H9 (cell line): ENCODE measurements around the gene RSPRY1. TPM values are rescaled to one million over a fixed set of nuclear protein-coding genes. Genes with fewer than 3 reads are reported as not detected.

ENCODE experiments used
- DNase-seq: peaks from one replicate; pipeline ENCODE4 v3.0.0-alpha.2; 2017
- H2AFZ ChIP-seq: one replicate; pipeline ENCODE4 v1.6.1; 2013; ENCODE audit warnings: mild to moderate bottlenecking, low read length, control low read depth, moderate library complexity
- H2AK5ac ChIP-seq: 2 replicates; pipeline ENCODE4 v1.6.1; 2013; ENCODE audit warnings: low read length, control low read depth, mixed read lengths; ENCODE audit not compliant: insufficient read length
- H2BK120ac ChIP-seq: one replicate; pipeline ENCODE4 v1.6.1; 2013; ENCODE audit warnings: low read depth, mild to moderate bottlenecking, low read length, control low read depth, inconsistent platforms; ENCODE audit not compliant: poor library complexity, severe bottlenecking
- H2BK12ac ChIP-seq: 2 replicates; pipeline ENCODE4 v1.6.1; 2013; ENCODE audit warnings: low read length, control low read depth, mixed read lengths, low read depth; ENCODE audit not compliant: insufficient read length
- H2BK15ac ChIP-seq: 2 replicates; pipeline ENCODE4 v1.6.1; 2013; ENCODE audit warnings: low read depth, low read length, control low read depth
- H2BK20ac ChIP-seq: one replicate; pipeline ENCODE4 v1.6.1; 2013; ENCODE audit warnings: low read depth, mild to moderate bottlenecking, low read length, control low read depth, inconsistent platforms; ENCODE audit not compliant: poor library complexity, severe bottlenecking
- H2BK5ac ChIP-seq: 2 replicates; pipeline ENCODE4 v1.6.1; 2013; ENCODE audit warnings: low read length, control low read depth, mixed read lengths; ENCODE audit not compliant: insufficient read length
- H3K14ac ChIP-seq: 2 replicates; pipeline ENCODE4 v1.6.1; 2013; ENCODE audit warnings: low read length, control low read depth; ENCODE audit not compliant: insufficient read depth
- H3K18ac ChIP-seq: 2 replicates; pipeline ENCODE4 v1.6.1; 2013; ENCODE audit warnings: low read depth, mild to moderate bottlenecking, mixed read lengths, low read length, control low read depth; ENCODE audit not compliant: insufficient read length
- H3K23ac ChIP-seq: 2 replicates; pipeline ENCODE4 v1.6.1; 2013; ENCODE audit warnings: low read length, control low read depth, mixed read lengths, low read depth; ENCODE audit not compliant: insufficient read length
- H3K23me2 ChIP-seq: 2 replicates; pipeline ENCODE4 v1.6.1; 2013; ENCODE audit warnings: low read depth, mild to moderate bottlenecking, mixed read lengths, low read length, control low read depth; ENCODE audit not compliant: insufficient read length, poor library complexity, severe bottlenecking
- H3K27ac ChIP-seq: 2 replicates; pipeline ENCODE4 v1.5.1; 2013; ENCODE audit warnings: low read length, control low read depth, mixed read lengths, low read depth; ENCODE audit not compliant: insufficient read length
- H3K27me3 ChIP-seq: 2 replicates; pipeline ENCODE4 v1.6.1; 2013; ENCODE audit warnings: low read length, control low read depth, inconsistent platforms; ENCODE audit not compliant: insufficient read depth
- H3K4ac ChIP-seq: 2 replicates; pipeline ENCODE4 v1.6.1; 2013; ENCODE audit warnings: low read depth, mild to moderate bottlenecking, control low read depth, inconsistent platforms, low read length, moderate library complexity
- H3K4me1 ChIP-seq: 2 replicates; pipeline ENCODE4 v1.6.1; 2013; ENCODE audit warnings: low read length, control low read depth, inconsistent platforms; ENCODE audit not compliant: insufficient read depth
- H3K4me2 ChIP-seq: 2 replicates; pipeline ENCODE4 v1.6.1; 2013; ENCODE audit warnings: low read length, control low read depth, mixed read lengths; ENCODE audit not compliant: insufficient read length, insufficient read depth
- H3K56ac ChIP-seq: 2 replicates; pipeline ENCODE4 v1.6.1; 2013; ENCODE audit warnings: low read depth, mild to moderate bottlenecking, mixed read lengths, low read length, control low read depth; ENCODE audit not compliant: insufficient read length
- H3K79me1 ChIP-seq: 2 replicates; pipeline ENCODE4 v1.6.1; 2013; ENCODE audit warnings: low read depth, mild to moderate bottlenecking, moderate library complexity, low read length, control low read depth, inconsistent platforms; ENCODE audit not compliant: insufficient read depth, poor library complexity, severe bottlenecking
- H3K79me2 ChIP-seq: 2 replicates; pipeline ENCODE4 v1.6.1; 2013; ENCODE audit warnings: low read length, control low read depth, inconsistent platforms; ENCODE audit not compliant: insufficient read depth
- H3K9ac ChIP-seq: 2 replicates; pipeline ENCODE4 v1.6.1; 2013; ENCODE audit warnings: low read length, control low read depth, mixed read lengths; ENCODE audit not compliant: insufficient read length; ENCODE audit errors: extremely low read depth
- H3K9me3 ChIP-seq: one replicate; pipeline ENCODE4 v1.6.1; 2013; ENCODE audit warnings: low read depth, low read length, inconsistent platforms; ENCODE audit not compliant: control insufficient read depth
- H3T11ph ChIP-seq: one replicate; pipeline ENCODE4 v1.6.1; 2013; ENCODE audit warnings: mild to moderate bottlenecking, low read length, control low read depth, inconsistent platforms
- H4K20me1 ChIP-seq: one replicate; pipeline ENCODE4 v1.6.1; 2013; ENCODE audit not compliant: control insufficient read depth, insufficient read length, insufficient read depth
- H4K5ac ChIP-seq: 2 replicates; pipeline ENCODE4 v1.6.1; 2013; ENCODE audit warnings: low read depth, mild to moderate bottlenecking, mixed read lengths, low read length, control low read depth; ENCODE audit not compliant: insufficient read length
- H4K8ac ChIP-seq: replicated peaks from 2 replicates; pipeline ENCODE4 v1.6.1; 2013; ENCODE audit warnings: low read length, control low read depth, mixed read lengths, low read depth; ENCODE audit not compliant: insufficient read length
- H4K91ac ChIP-seq: 2 replicates; pipeline ENCODE4 v1.6.1; 2013; ENCODE audit warnings: low read depth, mild to moderate bottlenecking, moderate library complexity, mixed read lengths, low read length, control low read depth; ENCODE audit not compliant: insufficient read length
- H3K27ac Mint-ChIP-seq, 3 experiments: 2 replicates in 2 of 3; 3 replicates in 1 of 3; pipeline ENCODE4 v1.8.0; 2020 to 2021; ENCODE audit warnings: mixed read lengths in 3 of 3, mild to moderate bottlenecking in 1 of 3, moderate library complexity in 1 of 3
- H3K27me3 Mint-ChIP-seq: 2 replicates; pipeline ENCODE4 v1.8.0; 2021; ENCODE audit warnings: low read depth, mild to moderate bottlenecking, moderate library complexity, mixed read lengths
- H3K36me3 Mint-ChIP-seq, 3 experiments: 2 replicates in 2 of 3; 3 replicates in 1 of 3; pipeline ENCODE4 v1.8.0; 2020 to 2021; ENCODE audit warnings: low read depth in 3 of 3, mixed read lengths in 3 of 3; ENCODE audit not compliant: insufficient read depth in 1 of 3
- H3K4me1 Mint-ChIP-seq, 2 experiments: 2 replicates each; pipeline ENCODE4 v1.8.0; 2020; ENCODE audit warnings: mixed read lengths in 2 of 2
- H3K4me3 Mint-ChIP-seq, 2 experiments: 2 replicates in 1 of 2; 3 replicates in 1 of 2; pipeline ENCODE4 v1.8.0; 2020 to 2021; ENCODE audit warnings: mild to moderate bottlenecking in 2 of 2, mixed read lengths in 2 of 2, moderate library complexity in 1 of 2
- H3K9me3 Mint-ChIP-seq, 2 experiments: 2 replicates in 1 of 2; 3 replicates in 1 of 2; pipeline ENCODE4 v1.8.0; 2020; ENCODE audit warnings: mild to moderate bottlenecking in 2 of 2, mixed read lengths in 2 of 2, moderate library complexity in 1 of 2
- CTCF ChIP-seq: fragments of 200-600 bp; sonication (generic); conservative IDR thresholded peaks from 3 replicates; pipeline ENCODE4 v1.8.0; 2021; ENCODE audit warnings: antibody characterized with exemption, mild to moderate bottlenecking
- WGBS: extraction: QIAGEN DNeasy Blood & Tissue Kit; methylation state at CpG from one replicate; pipeline ENCODE4 v1.1.7; 2013; ENCODE audit warnings: missing lambda C conversion rate, low lambda C conversion rate, mixed read lengths; ENCODE audit not compliant: insufficient read length; ENCODE audit errors: extremely low coverage; 5-methylcytosine and 5-hydroxymethylcytosine counted together
- total RNA-seq: library from RNA; stranded (reverse); gene quantifications from 2 replicates; pipeline ENCODE4 v1.2.1, GENCODE V29; 2021

Gene RSPRY1
- total RNA-seq, 1 experiment from 2014 or later, result 36.1 TPM

- Histone ChIP-seq H3K23ac (no peak overlapping the region), H2AFZ (no peak overlapping the region), H3K14ac (no peak overlapping the region), H4K20me1 (no peaks in the 10 kb centered on the region), H4K91ac (no peak overlapping the region), H3K4me2 (no peak overlapping the region), H3K56ac (no peak overlapping the region), H3K4me1 (peaks cover 4% of the 10 kb centered on the region; the same call in 1 of the 2 replicates), H3K23me2 (no peaks in the 10 kb centered on the region), H3T11ph (no peak overlapping the region), H2BK15ac (no peak overlapping the region), H3K79me2 (no peaks in the 10 kb centered on the region), H3K4ac (no peak overlapping the region), H3K9ac (no peak overlapping the region), H3K27me3 (no peaks in the 10 kb centered on the region), H4K5ac (no peak overlapping the region), H2AK5ac (no peak overlapping the region), H3K18ac (no peak overlapping the region), H2BK5ac (no peak overlapping the region), H4K8ac (no peak overlapping the region), H3K27ac (no peak overlapping the region), H3K79me1 (no peaks in the 10 kb centered on the region), H2BK12ac (no peak overlapping the region), H2BK120ac (no peak overlapping the region), H2BK20ac (no peak overlapping the region), H3K9me3 (no peaks in the 10 kb centered on the region)
- no peaks in the 10 kb centered on the region for H3K9me3 Mint-ChIP-seq
- TF ChIP-seq CTCF, result no peak
- no peaks in the 10 kb centered on the region for H3K27me3 Mint-ChIP-seq
- peak overlapping the region in 1 of 2 experiments; percentile 33; a peak in 3 of 5 replicates for H3K4me3 Mint-ChIP-seq
- H3K4me1 Mint-ChIP-seq, result peaks cover 10 to 17% of the 10 kb centered on the region in 2 experiments
- WGBS, result no CpG with 5 or more reads among the region's 4 CpGs
- H3K27ac Mint-ChIP-seq, result peak overlapping the region; percentile 73 to 93 (median 90)
- no peak for DNase-seq
- peaks cover 33 to 81% (median 65%) of the 10 kb centered on the region in 3 experiments for H3K36me3 Mint-ChIP-seq
These were observed 26.7 kb upstream of the RSPRY1 start for GRCh38 chr16:57159447-57159846.
